ENCODE measurements around the gene GALK2.
"Not testable (repeated sequence)": the region's sequence is repeated elsewhere in the genome, so short reads cannot be mapped to it uniquely, and the experiment has no call there.

Gene GALK2

DNA sequence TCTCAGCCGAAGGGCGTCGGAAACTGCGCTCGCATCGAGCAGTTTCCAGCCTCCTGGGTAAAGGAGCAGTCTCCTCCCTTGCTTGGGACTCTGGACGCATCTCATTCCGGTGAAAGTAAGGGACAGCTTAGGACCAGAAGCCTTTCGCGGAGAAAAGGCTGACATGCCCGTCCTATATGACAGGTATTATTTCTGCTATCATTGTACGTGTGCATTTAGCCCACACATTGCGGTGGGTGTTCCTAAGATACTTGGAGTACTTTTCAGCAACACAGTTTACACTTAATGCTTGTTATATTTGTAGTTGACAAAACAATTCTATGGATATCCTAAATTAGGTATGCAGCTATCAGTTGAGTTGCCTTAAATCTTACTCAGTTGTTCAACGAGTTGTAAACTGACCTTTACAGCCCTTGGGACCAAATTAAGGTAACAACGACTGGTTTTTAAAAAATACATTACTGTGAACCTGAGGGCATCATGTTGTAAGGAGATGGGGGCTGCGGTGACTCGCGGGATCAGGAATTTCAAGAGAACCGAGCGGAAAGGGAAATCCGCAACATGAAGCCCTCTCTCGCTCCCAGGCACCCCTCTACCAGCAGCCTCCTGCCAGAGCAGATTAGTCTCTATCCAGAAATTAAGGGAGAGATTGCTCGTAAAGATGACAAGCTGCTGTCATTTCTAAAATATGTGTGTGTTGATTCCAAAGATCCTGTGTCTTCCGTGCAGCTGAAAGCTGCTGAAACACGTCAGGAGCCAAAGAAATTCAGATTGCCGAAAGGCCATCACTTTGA lies 14.0 kb upstream of the GALK2 start:
- TF ChIP-seq, protein P1, sequence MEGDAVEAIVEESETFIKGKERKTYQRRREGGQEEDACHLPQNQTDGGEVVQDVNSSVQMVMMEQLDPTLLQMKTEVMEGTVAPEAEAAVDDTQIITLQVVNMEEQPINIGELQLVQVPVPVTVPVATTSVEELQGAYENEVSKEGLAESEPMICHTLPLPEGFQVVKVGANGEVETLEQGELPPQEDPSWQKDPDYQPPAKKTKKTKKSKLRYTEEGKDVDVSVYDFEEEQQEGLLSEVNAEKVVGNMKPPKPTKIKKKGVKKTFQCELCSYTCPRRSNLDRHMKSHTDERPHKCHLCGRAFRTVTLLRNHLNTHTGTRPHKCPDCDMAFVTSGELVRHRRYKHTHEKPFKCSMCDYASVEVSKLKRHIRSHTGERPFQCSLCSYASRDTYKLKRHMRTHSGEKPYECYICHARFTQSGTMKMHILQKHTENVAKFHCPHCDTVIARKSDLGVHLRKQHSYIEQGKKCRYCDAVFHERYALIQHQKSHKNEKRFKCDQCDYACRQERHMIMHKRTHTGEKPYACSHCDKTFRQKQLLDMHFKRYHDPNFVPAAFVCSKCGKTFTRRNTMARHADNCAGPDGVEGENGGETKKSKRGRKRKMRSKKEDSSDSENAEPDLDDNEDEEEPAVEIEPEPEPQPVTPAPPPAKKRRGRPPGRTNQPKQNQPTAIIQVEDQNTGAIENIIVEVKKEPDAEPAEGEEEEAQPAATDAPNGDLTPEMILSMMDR (IDR thresholded peaks at IDR 0.05; ENCODE audit: borderline replicate concordance, insufficient read depth, low read depth, low read length) = no peak
- peak overlapping the region; percentile 79 for H3K4me3 ChIP-seq (ENCODE audit: low read depth, low read length)

DNA sequence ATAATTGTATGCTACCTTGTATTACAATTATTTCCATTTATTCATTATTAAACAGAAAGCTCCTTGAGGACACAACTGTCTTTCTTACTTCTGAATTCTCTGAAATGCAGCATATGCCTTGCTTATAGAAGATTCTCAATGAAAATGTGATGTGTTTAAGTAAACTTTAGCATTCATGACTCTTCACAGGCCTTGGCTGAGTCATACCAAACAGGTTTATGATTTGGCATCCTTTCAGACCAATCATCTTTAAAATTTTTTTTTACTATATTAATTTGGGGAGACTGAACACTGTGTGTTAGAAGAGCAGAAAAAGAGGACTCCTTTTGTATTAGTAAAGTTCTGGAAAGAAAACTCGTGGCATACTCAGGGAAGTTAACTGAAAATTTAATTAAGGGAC lies 6.4 kb upstream of the GALK2 start:
- TF ChIP-seq, protein P1 (IDR thresholded peaks at IDR 0.05; ENCODE audit: borderline replicate concordance, insufficient read depth, low read depth, low read length) = no peak
- no peak overlapping the region for H3K4me3 ChIP-seq (ENCODE audit: low read depth, low read length)

DNA sequence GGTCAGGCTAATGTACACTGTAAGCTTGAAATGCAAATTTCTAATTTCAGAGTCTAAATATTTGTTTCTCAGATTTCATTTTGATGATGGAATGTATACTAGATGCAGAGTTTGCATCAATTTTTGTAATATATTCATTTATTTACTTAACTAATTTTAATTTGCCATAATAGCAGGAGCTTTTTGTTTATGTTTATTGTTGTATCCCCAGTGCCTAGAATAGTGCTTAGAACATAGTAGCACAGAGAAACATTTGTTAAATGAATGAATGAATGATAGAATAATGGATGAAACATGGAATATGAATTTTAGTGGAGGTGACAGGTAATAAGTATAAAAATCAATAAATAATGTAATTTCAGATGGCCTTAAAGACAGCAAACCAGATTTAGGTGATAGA lies 5.2 kb upstream of the GALK2 start:
- TF ChIP-seq, protein P1 (IDR thresholded peaks at IDR 0.05; ENCODE audit: borderline replicate concordance, insufficient read depth, low read depth, low read length) = no peak
- H3K4me3 ChIP-seq (ENCODE audit: low read depth, low read length) = no peak overlapping the region

DNA sequence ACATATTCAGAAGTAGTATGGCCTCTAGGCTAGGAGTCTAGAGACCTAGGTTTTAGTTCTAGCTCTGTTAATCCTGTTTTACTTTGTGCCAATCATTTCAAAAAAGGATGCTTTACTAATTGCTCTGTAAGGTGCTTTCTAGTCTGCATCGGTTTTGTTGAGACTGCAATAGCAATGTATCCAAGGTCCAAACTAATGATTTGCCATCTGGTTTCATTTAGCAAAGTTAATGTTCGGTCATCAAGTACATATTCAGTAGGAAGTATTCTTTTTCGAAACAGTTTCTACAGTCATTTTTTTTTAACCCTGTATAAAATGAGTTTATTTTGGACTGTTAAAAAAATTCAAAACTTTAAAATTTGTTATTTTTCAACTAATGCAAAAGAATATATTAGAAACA lies 2.0 kb upstream of the GALK2 start:
- H3K4me3 ChIP-seq (ENCODE audit: low read depth, low read length) = no peak overlapping the region

DNA sequence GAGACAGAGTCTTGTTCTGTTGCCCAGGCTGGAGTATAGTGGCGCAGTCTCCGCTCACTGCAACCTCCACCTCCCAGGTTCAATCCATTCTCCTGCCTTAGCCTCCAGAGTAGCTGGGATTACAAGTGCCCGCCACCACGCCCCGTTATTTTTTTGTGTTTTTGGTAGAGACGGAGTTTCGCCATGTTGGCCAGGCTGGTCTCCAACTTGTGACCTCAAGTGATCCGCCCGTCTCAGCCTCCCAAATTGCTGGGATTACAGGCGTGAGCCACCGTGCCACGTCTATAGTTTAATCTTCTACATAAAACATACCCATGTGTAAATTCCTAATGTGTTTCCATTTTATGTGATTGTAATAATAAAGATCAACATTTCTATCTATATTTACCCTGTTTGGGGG lies 1.7 kb downstream of the GALK2 start:
- H3K4me3 ChIP-seq (ENCODE audit: low read depth, low read length) = no peak overlapping the region

More for the DNA sequence above, 2.0 kb upstream of the GALK2 start:
- TF ChIP-seq, protein P1 (IDR thresholded peaks at IDR 0.05; ENCODE audit: borderline replicate concordance, insufficient read depth, low read depth, low read length) = no peak

DNA sequence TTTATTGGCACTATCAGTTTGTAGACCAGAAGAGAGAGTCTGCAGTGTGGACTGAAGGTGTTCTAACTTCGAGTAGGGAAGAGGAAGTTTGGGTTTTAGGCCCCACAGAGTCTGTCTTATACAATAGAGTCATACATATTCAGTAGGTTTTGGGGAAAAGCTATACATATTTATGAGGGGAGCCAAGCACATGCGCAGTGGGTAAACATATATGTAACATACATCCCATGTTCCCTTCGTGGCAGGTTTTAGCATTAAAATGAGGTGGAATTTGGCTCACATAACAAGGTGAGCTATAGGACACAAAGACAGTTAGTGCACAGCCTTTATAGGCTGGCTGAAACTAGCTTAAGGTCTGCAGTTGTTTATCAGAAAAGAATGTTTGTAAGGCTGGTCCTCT lies 4.9 kb downstream of the GALK2 start:
- H3K4me3 ChIP-seq (ENCODE audit: low read depth, low read length) = no peak overlapping the region
- TF ChIP-seq, protein P1 (IDR thresholded peaks at IDR 0.05; ENCODE audit: borderline replicate concordance, insufficient read depth, low read depth, low read length) = no peak

More for the DNA sequence above, 1.7 kb downstream of the GALK2 start:
- TF ChIP-seq, protein P1 (IDR thresholded peaks at IDR 0.05; ENCODE audit: borderline replicate concordance, insufficient read depth, low read depth, low read length) = no peak

DNA sequence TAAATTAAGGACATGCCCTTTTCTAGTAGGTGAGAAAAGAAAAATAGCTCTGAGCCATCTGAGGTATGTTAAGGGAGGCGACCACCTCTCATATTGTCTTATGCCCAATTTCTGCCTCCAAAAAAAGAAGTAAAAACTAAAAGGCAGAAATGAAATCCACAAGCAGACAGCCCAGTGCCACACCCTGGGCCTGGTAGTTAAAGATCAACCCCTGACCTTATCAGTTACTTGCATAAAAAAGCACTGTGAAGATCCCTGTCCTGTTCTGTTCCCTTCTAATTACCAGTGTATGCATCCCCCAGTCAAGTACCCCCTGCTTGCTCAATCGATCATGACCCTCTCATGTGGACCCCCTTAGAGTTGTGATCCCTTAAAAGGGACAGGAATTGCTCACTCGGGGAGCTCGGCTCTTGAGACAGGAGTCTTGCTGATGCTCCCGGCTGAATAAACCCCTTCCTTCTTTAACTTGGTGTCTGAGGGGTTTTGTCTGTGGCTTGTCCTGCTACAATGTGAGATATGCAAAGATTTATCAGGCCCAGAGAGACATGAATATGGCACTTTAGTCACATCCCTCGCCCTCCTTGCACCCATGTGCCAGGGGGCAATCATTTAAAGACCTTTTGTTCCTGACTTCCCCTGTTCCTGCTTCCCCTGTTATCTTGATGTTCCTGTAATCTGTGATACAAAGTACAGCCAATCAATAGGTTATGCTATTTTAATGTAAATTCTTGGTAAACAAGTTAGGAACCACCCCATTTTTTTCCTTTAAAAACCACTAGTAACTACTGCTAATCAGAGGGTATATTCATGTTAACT lies 5.7 kb downstream of the GALK2 start:
- not testable (repeated sequence) for H3K4me3 ChIP-seq (ENCODE audit: low read depth, low read length)
